Body of pancreas (tissue), 4 donors: Measurements from ENCODE around the gene NSUN2.

Experiments used
- POLR2A ChIP-seq, 3 donors: fragments of 450-650 bp; IDR thresholded peaks; one replicate each; pipeline ENCODE4 v1.6.1; 2016; ENCODE audit warnings: antibody characterized with exemption in 3 of 3, mild to moderate bottlenecking in 2 of 3
- TF ChIP-seq, protein P1 (sequence below), 7 experiments: fragments of 450-650 bp in 4 of 7; fragments of 200-600 bp in 3 of 7; sonication (generic) in 3 of 7; IDR thresholded peaks; one replicate each; pipeline ENCODE4 v1.5.1; 2016 to 2019; ENCODE audit warnings: antibody characterized with exemption in 7 of 7

DNA sequence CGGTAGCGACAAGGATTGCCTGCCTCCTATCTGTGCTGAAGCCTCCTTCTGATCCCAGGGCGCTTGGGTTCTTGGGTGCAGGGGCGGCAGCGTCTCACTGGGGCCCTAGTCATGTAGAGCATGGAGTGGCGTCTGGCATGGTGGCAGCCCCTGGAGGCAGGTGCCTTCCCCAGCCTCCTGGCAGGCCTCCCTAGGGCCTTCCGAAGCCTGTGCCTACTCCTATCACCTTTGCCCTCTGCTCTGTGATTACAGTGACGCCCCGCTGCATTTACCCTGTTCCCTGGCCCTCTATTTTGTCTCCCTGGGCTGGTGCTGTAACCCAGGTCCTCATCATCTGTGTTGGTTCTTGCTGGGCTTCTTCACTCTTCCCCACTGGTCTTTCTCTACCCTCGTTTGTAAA, 4.2 kb upstream of the NSUN2 start:
- TF ChIP-seq, protein P1, sequence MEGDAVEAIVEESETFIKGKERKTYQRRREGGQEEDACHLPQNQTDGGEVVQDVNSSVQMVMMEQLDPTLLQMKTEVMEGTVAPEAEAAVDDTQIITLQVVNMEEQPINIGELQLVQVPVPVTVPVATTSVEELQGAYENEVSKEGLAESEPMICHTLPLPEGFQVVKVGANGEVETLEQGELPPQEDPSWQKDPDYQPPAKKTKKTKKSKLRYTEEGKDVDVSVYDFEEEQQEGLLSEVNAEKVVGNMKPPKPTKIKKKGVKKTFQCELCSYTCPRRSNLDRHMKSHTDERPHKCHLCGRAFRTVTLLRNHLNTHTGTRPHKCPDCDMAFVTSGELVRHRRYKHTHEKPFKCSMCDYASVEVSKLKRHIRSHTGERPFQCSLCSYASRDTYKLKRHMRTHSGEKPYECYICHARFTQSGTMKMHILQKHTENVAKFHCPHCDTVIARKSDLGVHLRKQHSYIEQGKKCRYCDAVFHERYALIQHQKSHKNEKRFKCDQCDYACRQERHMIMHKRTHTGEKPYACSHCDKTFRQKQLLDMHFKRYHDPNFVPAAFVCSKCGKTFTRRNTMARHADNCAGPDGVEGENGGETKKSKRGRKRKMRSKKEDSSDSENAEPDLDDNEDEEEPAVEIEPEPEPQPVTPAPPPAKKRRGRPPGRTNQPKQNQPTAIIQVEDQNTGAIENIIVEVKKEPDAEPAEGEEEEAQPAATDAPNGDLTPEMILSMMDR (IDR thresholded peaks at IDR 0.05): no peak
- no peak for TF ChIP-seq POLR2A (IDR thresholded peaks at IDR 0.05)
